HEK293T (cell line): ENCODE results near the gene ACAN.

ENCODE experiments used
- ARNT ChIP-seq: fragments of 450-650 bp; IDR thresholded peaks from 2 replicates; pipeline ENCODE4 v1.6.1; 2017; ENCODE audit warnings: mild to moderate bottlenecking
- BHLHE40 ChIP-seq: fragments of 450-650 bp; IDR thresholded peaks from 2 replicates; pipeline ENCODE4 v1.6.1; 2016; ENCODE audit warnings: mild to moderate bottlenecking, moderate library complexity, borderline replicate concordance
- ELF4 ChIP-seq: fragments of 450-650 bp; IDR thresholded peaks from 2 replicates; pipeline ENCODE4 v1.6.1; 2017; ENCODE audit warnings: antibody characterized with exemption
- FOXM1 ChIP-seq: fragments of 450-650 bp; IDR thresholded peaks from 2 replicates; pipeline ENCODE4 v1.6.1; 2017; ENCODE audit warnings: mild to moderate bottlenecking, borderline replicate concordance
- HDGF ChIP-seq: fragments of 450-650 bp; IDR thresholded peaks from 2 replicates; pipeline ENCODE4 v1.6.1; 2017; ENCODE audit warnings: antibody characterized with exemption, borderline replicate concordance
- L3MBTL2 ChIP-seq: fragments of 450-650 bp; conservative IDR thresholded peaks from 2 replicates; pipeline ENCODE4 v1.6.1; 2016; ENCODE audit warnings: mild to moderate bottlenecking
- SP1 ChIP-seq: fragments of 450-650 bp; IDR thresholded peaks from 2 replicates; pipeline ENCODE4 v1.6.1; 2017
- SUZ12 ChIP-seq: fragments of 450-650 bp; IDR thresholded peaks from 2 replicates; pipeline ENCODE4 v1.6.1; 2016; ENCODE audit warnings: mild to moderate bottlenecking
- ZNF384 ChIP-seq: fragments of 450-650 bp; IDR thresholded peaks from 2 replicates; pipeline ENCODE4 v1.6.1; 2016
- TF ChIP-seq, protein P1 (sequence below): fragments of 450-650 bp; IDR thresholded peaks from 2 replicates; pipeline ENCODE4 v1.6.1; 2016

DNA sequence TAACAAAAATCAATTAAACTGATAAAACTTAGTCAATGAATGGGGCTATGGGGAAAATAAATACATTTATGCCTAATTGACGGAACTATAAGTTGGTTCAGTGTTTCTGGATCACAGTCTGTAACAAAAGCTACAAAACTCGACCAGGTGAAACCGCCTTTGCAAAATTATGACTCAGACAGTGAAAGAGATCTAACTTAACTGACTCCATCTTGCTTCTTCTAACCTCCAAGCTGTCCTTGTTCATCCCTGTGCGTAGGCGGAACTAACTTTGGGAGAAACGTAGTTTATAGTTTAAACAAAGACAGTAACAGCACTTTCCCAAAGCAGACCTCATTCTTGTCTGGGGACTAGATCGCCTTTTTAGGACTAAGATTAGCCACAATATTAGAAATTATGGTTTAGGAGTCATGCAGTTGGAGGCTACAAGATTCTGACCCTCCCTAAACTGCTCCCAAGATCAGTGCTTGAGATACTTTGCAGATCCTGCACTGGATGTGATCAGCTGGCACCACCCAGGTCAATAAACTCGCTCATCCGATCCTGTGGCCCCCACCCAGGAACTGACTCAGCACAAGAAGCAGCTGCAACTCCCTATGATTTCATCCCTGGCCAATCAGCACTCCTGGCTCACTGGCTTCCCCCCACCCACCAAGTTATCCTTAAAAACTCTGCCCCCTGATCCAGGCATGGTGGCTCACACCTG is 117.1 kb downstream of the ACAN start:
- TF ChIP-seq SUZ12 = no peak
- no peak for TF ChIP-seq ELF4
- TF ChIP-seq SP1 = no peak
- no peak for TF ChIP-seq FOXM1
- TF ChIP-seq ZNF384 = no peak
- TF ChIP-seq, protein P1, sequence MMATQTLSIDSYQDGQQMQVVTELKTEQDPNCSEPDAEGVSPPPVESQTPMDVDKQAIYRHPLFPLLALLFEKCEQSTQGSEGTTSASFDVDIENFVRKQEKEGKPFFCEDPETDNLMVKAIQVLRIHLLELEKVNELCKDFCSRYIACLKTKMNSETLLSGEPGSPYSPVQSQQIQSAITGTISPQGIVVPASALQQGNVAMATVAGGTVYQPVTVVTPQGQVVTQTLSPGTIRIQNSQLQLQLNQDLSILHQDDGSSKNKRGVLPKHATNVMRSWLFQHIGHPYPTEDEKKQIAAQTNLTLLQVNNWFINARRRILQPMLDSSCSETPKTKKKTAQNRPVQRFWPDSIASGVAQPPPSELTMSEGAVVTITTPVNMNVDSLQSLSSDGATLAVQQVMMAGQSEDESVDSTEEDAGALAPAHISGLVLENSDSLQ = no peak
- no peak for TF ChIP-seq ARNT
- TF ChIP-seq L3MBTL2 = no peak
- no peak for TF ChIP-seq BHLHE40
- no peak for TF ChIP-seq HDGF
